ENCODE results near the gene ARHGEF18. TPM values are rescaled to one million over a fixed set of nuclear protein-coding genes. Genes with fewer than 3 reads are reported as not detected.

Gene ARHGEF18
- total and polyA plus RNA-seq, 2 of the 13 experiments (the other 11 are each of a cell fraction or from before 2014, with no cell fraction given): 4.2 to 17.5 TPM

- no peak overlapping the region for H3K4me3 ChIP-seq (replicated peaks in 1 of 3; ENCODE audit: insufficient read depth in 1 of 3, low read depth in 2 of 3, low read length in 3 of 3)
- CTCF ChIA-PET (ENCODE audit: low intra/inter-chr PET ratio, low total read pairs): no interaction called here
- FAIRE-seq (no peak), DNase-seq (ENCODE audit: low spot score) (no peak), ATAC-seq (no peak)
- no peaks in the 10 kb centered on the region; a peak in 1 of 5 replicates for H3K27me3 ChIP-seq (ENCODE audit: control insufficient read depth in 1 of 2, insufficient read depth in 2 of 2, low read length in 2 of 2)
- H3K4me1 ChIP-seq (ENCODE audit: insufficient read depth, low read length): peaks cover 25% of the 10 kb centered on the region
- H3K79me2 ChIP-seq (ENCODE audit: insufficient read depth, low read length): no peaks in the 10 kb centered on the region
- H3K36me3 ChIP-seq (replicated peaks in 1 of 2; ENCODE audit: control insufficient read depth in 1 of 2, insufficient read depth in 2 of 2, low read length in 2 of 2): no peaks in the 10 kb centered on the region
- 41% methylated on average over 7 of the region's 9 CpGs for WGBS (ENCODE audit: low lambda C conversion rate)
- no peak overlapping the region for H2AFZ ChIP-seq (ENCODE audit: low read length)
- in situ Hi-C loops (cut with HindIII; ENCODE audit: extremely low pct_ligation_motif_present, low pct_unique_long_range_greater_than_20kb): loop anchor here (10.0 kb wide), 1 partner anchor 244 kb away; no protein-coding TSS in a partner anchor
- no peak overlapping the region for H3K4me2 ChIP-seq (ENCODE audit: low read depth, low read length)
- no peak overlapping the region for H3K9ac ChIP-seq (ENCODE audit: insufficient read depth, low read depth, low read length)
- peaks cover 6% of the 10 kb centered on the region for H3K9me3 ChIP-seq (ENCODE audit: low read length)
- H3K27ac ChIP-seq (ENCODE audit: extremely low read length, insufficient read depth, low read length): no peak overlapping the region
- BruUV-seq (replicated peaks): no TSS peak
- intact Hi-C loops (cut with micrococcal nuclease; ENCODE audit: unreplicated experiment): no loop called here
- POLR2A ChIA-PET: no interaction called here
- no peaks in the 10 kb centered on the region for H4K20me1 ChIP-seq (ENCODE audit: insufficient read depth, low read length)
- TF ChIP-seq ZSCAN20 (CRISPR knock-in tag; IDR thresholded peaks at IDR 0.05; ENCODE audit: borderline replicate concordance) (no peak), SNAPC2 (CRISPR knock-in tag; IDR thresholded peaks at IDR 0.05) (no peak), HES4 (CRISPR knock-in tag; IDR thresholded peaks at IDR 0.05; ENCODE audit: borderline replicate concordance) (no peak), ZNF460 (CRISPR knock-in tag; IDR thresholded peaks at IDR 0.05; ENCODE audit: borderline replicate concordance) (no peak), RBAK (CRISPR knock-in tag; IDR thresholded peaks at IDR 0.05) (no peak), ZNF30 (CRISPR knock-in tag; IDR thresholded peaks at IDR 0.05) (no peak), PHF5A (CRISPR knock-in tag; IDR thresholded peaks at IDR 0.05; ENCODE audit: low read depth, unreplicated experiment) (no peak), ZSCAN31 (CRISPR knock-in tag; IDR thresholded peaks at IDR 0.05; ENCODE audit: low read depth) (no peak), RBFOX2 (IDR thresholded peaks at IDR 0.05; ENCODE audit: low read depth, low read length) (no peak), ZNF75D (CRISPR knock-in tag; IDR thresholded peaks at IDR 0.05; ENCODE audit: borderline replicate concordance) (no peak), ZNF354B (CRISPR knock-in tag; IDR thresholded peaks at IDR 0.05) (no peak), ZNF317 (CRISPR knock-in tag; IDR thresholded peaks at IDR 0.05) (no peak), KDM3A (CRISPR knock-in tag; IDR thresholded peaks at IDR 0.05; ENCODE audit: low read depth) (no peak), KLF11 (CRISPR knock-in tag; IDR thresholded peaks at IDR 0.05) (no peak), NFE2L2 (IDR thresholded peaks at IDR 0.05; ENCODE audit: low read length) (no peak), JUNB (CRISPR knock-in tag; IDR thresholded peaks at IDR 0.05; ENCODE audit: borderline replicate concordance) (no peak), DPF2 (CRISPR knock-in tag; IDR thresholded peaks at IDR 0.05; ENCODE audit: borderline replicate concordance, low read depth) (no peak)
- TF ChIP-seq, protein P1, sequence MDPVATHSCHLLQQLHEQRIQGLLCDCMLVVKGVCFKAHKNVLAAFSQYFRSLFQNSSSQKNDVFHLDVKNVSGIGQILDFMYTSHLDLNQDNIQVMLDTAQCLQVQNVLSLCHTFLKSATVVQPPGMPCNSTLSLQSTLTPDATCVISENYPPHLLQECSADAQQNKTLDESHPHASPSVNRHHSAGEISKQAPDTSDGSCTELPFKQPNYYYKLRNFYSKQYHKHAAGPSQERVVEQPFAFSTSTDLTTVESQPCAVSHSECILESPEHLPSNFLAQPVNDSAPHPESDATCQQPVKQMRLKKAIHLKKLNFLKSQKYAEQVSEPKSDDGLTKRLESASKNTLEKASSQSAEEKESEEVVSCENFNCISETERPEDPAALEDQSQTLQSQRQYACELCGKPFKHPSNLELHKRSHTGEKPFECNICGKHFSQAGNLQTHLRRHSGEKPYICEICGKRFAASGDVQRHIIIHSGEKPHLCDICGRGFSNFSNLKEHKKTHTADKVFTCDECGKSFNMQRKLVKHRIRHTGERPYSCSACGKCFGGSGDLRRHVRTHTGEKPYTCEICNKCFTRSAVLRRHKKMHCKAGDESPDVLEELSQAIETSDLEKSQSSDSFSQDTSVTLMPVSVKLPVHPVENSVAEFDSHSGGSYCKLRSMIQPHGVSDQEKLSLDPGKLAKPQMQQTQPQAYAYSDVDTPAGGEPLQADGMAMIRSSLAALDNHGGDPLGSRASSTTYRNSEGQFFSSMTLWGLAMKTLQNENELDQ (CRISPR knock-in tag; IDR thresholded peaks at IDR 0.05; ENCODE audit: borderline replicate concordance): no peak
- TF ChIP-seq, protein P2, sequence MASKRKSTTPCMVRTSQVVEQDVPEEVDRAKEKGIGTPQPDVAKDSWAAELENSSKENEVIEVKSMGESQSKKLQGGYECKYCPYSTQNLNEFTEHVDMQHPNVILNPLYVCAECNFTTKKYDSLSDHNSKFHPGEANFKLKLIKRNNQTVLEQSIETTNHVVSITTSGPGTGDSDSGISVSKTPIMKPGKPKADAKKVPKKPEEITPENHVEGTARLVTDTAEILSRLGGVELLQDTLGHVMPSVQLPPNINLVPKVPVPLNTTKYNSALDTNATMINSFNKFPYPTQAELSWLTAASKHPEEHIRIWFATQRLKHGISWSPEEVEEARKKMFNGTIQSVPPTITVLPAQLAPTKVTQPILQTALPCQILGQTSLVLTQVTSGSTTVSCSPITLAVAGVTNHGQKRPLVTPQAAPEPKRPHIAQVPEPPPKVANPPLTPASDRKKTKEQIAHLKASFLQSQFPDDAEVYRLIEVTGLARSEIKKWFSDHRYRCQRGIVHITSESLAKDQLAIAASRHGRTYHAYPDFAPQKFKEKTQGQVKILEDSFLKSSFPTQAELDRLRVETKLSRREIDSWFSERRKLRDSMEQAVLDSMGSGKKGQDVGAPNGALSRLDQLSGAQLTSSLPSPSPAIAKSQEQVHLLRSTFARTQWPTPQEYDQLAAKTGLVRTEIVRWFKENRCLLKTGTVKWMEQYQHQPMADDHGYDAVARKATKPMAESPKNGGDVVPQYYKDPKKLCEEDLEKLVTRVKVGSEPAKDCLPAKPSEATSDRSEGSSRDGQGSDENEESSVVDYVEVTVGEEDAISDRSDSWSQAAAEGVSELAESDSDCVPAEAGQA (IDR thresholded peaks at IDR 0.05; ENCODE audit: low read depth): no peak
- TF ChIP-seq, protein P2 (CRISPR knock-in tag; IDR thresholded peaks at IDR 0.05; ENCODE audit: borderline replicate concordance): no peak
Observed at GRCh38 chr19:7349231-7349591, 474 bp downstream of the ARHGEF18 start.

Measured in HepG2 (cell line).